CD14-positive monocyte (primary cell): ENCODE measurements around the gene NLGN1. TPM values are rescaled to one million over a fixed set of nuclear protein-coding genes. Genes with fewer than 3 reads are reported as not detected.

Source experiments
- DNase-seq, 3 donors: peaks; one replicate each; pipeline ENCODE4 v3.0.0-alpha.2; 2011 to 2022
- H2AFZ ChIP-seq: 2 replicates; pipeline ENCODE4 v1.6.0; 2012; ENCODE audit warnings: mild to moderate bottlenecking, low read depth, low read length, inconsistent platforms; ENCODE audit not compliant: insufficient read depth, poor library complexity, severe bottlenecking
- H3K27ac ChIP-seq, 2 donors: 1 replicate in 1 of 2; 2 replicates in 1 of 2; pipeline ENCODE4 v1.5.1; 2012 to 2013; ENCODE audit warnings: low read length in 2 of 2, control low read depth in 1 of 2, inconsistent platforms in 1 of 2, low read depth in 1 of 2, mild to moderate bottlenecking in 1 of 2
- H3K27me3 ChIP-seq, 2 donors: one replicate each; pipeline versions ENCODE4 v1.6.0 to v1.6.1; 2011 to 2013; ENCODE audit warnings: low read length in 2 of 2; ENCODE audit not compliant: control insufficient read depth in 2 of 2, insufficient read depth in 2 of 2
- H3K36me3 ChIP-seq, 2 donors: replicated peaks in 1 of 2; 1 replicate in 1 of 2; 2 replicates in 1 of 2; pipeline versions ENCODE4 v1.5.1 to v1.6.1; 2012 to 2013; ENCODE audit warnings: low read length in 2 of 2, control low read depth in 1 of 2, inconsistent platforms in 1 of 2, mild to moderate bottlenecking in 1 of 2; ENCODE audit not compliant: insufficient read depth in 2 of 2, control insufficient read depth in 1 of 2
- H3K4me1 ChIP-seq, 2 donors: 1 replicate in 1 of 2; 2 replicates in 1 of 2; pipeline versions ENCODE4 v1.5.1 to v1.6.1; 2012 to 2013; ENCODE audit warnings: low read length in 2 of 2, control low read depth in 1 of 2, inconsistent platforms in 1 of 2, mild to moderate bottlenecking in 1 of 2, moderate library complexity in 1 of 2; ENCODE audit not compliant: insufficient read depth in 2 of 2, control insufficient read depth in 1 of 2
- H3K4me2 ChIP-seq: replicated peaks from 2 replicates; pipeline ENCODE3; 2012; ENCODE audit warnings: low read length, moderate library complexity, mild to moderate bottlenecking; ENCODE audit not compliant: poor library complexity, severe bottlenecking; ENCODE audit errors: extremely low read depth
- H3K4me3 ChIP-seq, 3 experiments: fragments of 200-600 bp in 1 of 3; sonication (generic) in 1 of 3; replicated peaks in 1 of 3; 1 replicate in 2 of 3; 2 replicates in 1 of 3; pipeline ENCODE4 v1.5.1; 2011 to 2013; ENCODE audit warnings: low read length in 3 of 3, mild to moderate bottlenecking in 3 of 3, control low read depth in 2 of 3, low read depth in 2 of 3, inconsistent platforms in 1 of 3, moderate library complexity in 1 of 3
- H3K79me2 ChIP-seq: 2 replicates; pipeline ENCODE4 v1.6.0; 2012; ENCODE audit warnings: mild to moderate bottlenecking, control low read depth, inconsistent platforms, low read length, moderate library complexity; ENCODE audit not compliant: insufficient read depth
- H3K9ac ChIP-seq: 2 replicates; pipeline ENCODE4 v1.6.0; 2017; ENCODE audit warnings: low read length, mild to moderate bottlenecking; ENCODE audit not compliant: insufficient read depth, poor library complexity, severe bottlenecking
- H3K9me3 ChIP-seq, 2 donors: replicated peaks in 1 of 2; 1 replicate in 1 of 2; 2 replicates in 1 of 2; pipeline versions ENCODE4 v1.5.1 to v1.6.1; 2012 to 2013; ENCODE audit warnings: low read length in 2 of 2, control low read depth in 1 of 2; ENCODE audit not compliant: control insufficient read depth in 1 of 2, insufficient read depth in 1 of 2
- H4K20me1 ChIP-seq: 2 replicates; pipeline ENCODE4 v1.6.0; 2012; ENCODE audit warnings: mild to moderate bottlenecking, low read length, control low read depth, moderate library complexity; ENCODE audit not compliant: insufficient read depth
- H3K27ac Mint-ChIP-seq, 7 donors: one replicate each; pipeline ENCODE4 v1.8.0; 2020; ENCODE audit warnings: mild to moderate bottlenecking in 7 of 7, mixed read lengths in 7 of 7, moderate library complexity in 6 of 7, inconsistent platforms in 2 of 7
- H3K27me3 Mint-ChIP-seq, 3 donors: one replicate each; pipeline ENCODE4 v1.8.0; 2021 to 2022; ENCODE audit warnings: low read depth in 3 of 3, mild to moderate bottlenecking in 3 of 3, mixed read lengths in 3 of 3, moderate library complexity in 3 of 3, inconsistent platforms in 1 of 3
- H3K36me3 Mint-ChIP-seq, 2 donors: one replicate each; pipeline ENCODE4 v1.8.0; 2020; ENCODE audit warnings: mixed read lengths in 2 of 2, inconsistent platforms in 1 of 2, mild to moderate bottlenecking in 1 of 2
- H3K4me1 Mint-ChIP-seq: one replicate; pipeline ENCODE4 v1.8.0; 2020; ENCODE audit warnings: mild to moderate bottlenecking, mixed read lengths
- H3K4me3 Mint-ChIP-seq, 2 donors: one replicate each; pipeline ENCODE4 v1.8.0; 2020; ENCODE audit warnings: mild to moderate bottlenecking in 2 of 2, mixed read lengths in 2 of 2, moderate library complexity in 1 of 2
- H3K9me3 Mint-ChIP-seq, 7 donors: one replicate each; pipeline ENCODE4 v1.8.0; 2020 to 2022; ENCODE audit warnings: mixed read lengths in 7 of 7, mild to moderate bottlenecking in 6 of 7, moderate library complexity in 6 of 7, inconsistent platforms in 2 of 7
- CTCF ChIP-seq: fragments of 200-600 bp; IDR thresholded peaks from one replicate; pipeline ENCODE4 v1.8.0; 2022; ENCODE audit warnings: antibody characterized with exemption, mild to moderate bottlenecking
- WGBS: methylation state at CpG from one replicate; pipeline ENCODE4 v1.1.5; 2013; ENCODE audit warnings: missing lambda C conversion rate; ENCODE audit not compliant: insufficient coverage; 5-methylcytosine and 5-hydroxymethylcytosine counted together
- intact Hi-C, 2 donors: fragments of 100-400 bp; cut with micrococcal nuclease; formaldehyde crosslinking; loops; one replicate each; pipeline versions ENCODE4 v1.15.0 to v1.15.1; 2023
- polyA plus RNA-seq, 3 donors: library from polyadenylated mRNA; depleted of rRNA in 1 of 3; unstranded in 2 of 3; stranded (reverse) in 1 of 3; fragments of 300-500 nt in 2 of 3; fragments of >200 nt in 1 of 3; fragmentation: Illumina TruSeq in 2 of 3; gene quantifications; 1 replicate in 2 of 3; 2 replicates in 1 of 3; pipeline ENCODE4 v1.2.3, GENCODE V29; 2012 to 2021

NLGN1 gene
- polyA plus RNA-seq, 3 donors = not detected

GRCh38 chr3:174321548-174321947, 924.0 kb downstream of the NLGN1 start:
- no peak overlapping the region for H3K27ac Mint-ChIP-seq
- no peak overlapping the region for H3K9ac ChIP-seq
- no peaks in the 10 kb centered on the region for H3K9me3 ChIP-seq
- no CpG with 5 or more reads among the region's 1 CpG for WGBS
- no peaks in the 10 kb centered on the region for H3K79me2 ChIP-seq
- no peak for TF ChIP-seq CTCF
- H3K27me3 ChIP-seq = no peaks in the 10 kb centered on the region
- no peak overlapping the region for H3K27ac ChIP-seq
- no peak overlapping the region for H3K4me3 ChIP-seq
- H3K4me1 Mint-ChIP-seq = peaks cover 2% of the 10 kb centered on the region
- no peaks in the 10 kb centered on the region for H3K4me1 ChIP-seq
- H3K4me3 Mint-ChIP-seq = no peak overlapping the region
- H3K36me3 Mint-ChIP-seq = no peaks in the 10 kb centered on the region
- no peaks in the 10 kb centered on the region for H3K27me3 Mint-ChIP-seq
- intact Hi-C loops = no loop called here
- no peaks in the 10 kb centered on the region for H3K36me3 ChIP-seq
- no peaks in the 10 kb centered on the region for H4K20me1 ChIP-seq
- no peak overlapping the region for H3K4me2 ChIP-seq
- H3K9me3 Mint-ChIP-seq = peaks cover 0 to 6% (median 1%) of the 10 kb centered on the region in 7 donors
- no peak for DNase-seq
- H2AFZ ChIP-seq = no peak overlapping the region

GRCh38 chr3:174322789-174323188, 925.2 kb downstream of the NLGN1 start:
- Histone ChIP-seq H3K27me3 (no peaks in the 10 kb centered on the region), H3K4me3 (no peak overlapping the region), H2AFZ (no peak overlapping the region), H3K4me2 (no peak overlapping the region), H3K9me3 (no peaks in the 10 kb centered on the region), H3K27ac (no peak overlapping the region), H4K20me1 (no peaks in the 10 kb centered on the region), H3K79me2 (no peaks in the 10 kb centered on the region), H3K9ac (no peak overlapping the region), H3K36me3 (no peaks in the 10 kb centered on the region), H3K4me1 (no peaks in the 10 kb centered on the region)
- DNase-seq = no peak
- Mint-ChIP-seq H3K9me3 (peaks cover 0 to 6% (median 1%) of the 10 kb centered on the region in 7 donors), H3K27ac (peak overlapping the region in 1 of 7 donors; percentile 8), H3K27me3 (no peaks in the 10 kb centered on the region), H3K36me3 (no peaks in the 10 kb centered on the region), H3K4me1 (peaks cover 2% of the 10 kb centered on the region), H3K4me3 (no peak overlapping the region)
- no peak for TF ChIP-seq CTCF
- 86% methylated on average over 1 of the region's 2 CpGs for WGBS
- intact Hi-C loops = no loop called here
